AG20443 (cell line): ENCODE results near the gene HNF1A.

Experiments
- DNase-seq: peaks from one replicate; pipeline ENCODE4 v3.0.0; 2012; ENCODE audit warnings: low spot score, mixed read lengths

Gene HNF1A

DNA sequence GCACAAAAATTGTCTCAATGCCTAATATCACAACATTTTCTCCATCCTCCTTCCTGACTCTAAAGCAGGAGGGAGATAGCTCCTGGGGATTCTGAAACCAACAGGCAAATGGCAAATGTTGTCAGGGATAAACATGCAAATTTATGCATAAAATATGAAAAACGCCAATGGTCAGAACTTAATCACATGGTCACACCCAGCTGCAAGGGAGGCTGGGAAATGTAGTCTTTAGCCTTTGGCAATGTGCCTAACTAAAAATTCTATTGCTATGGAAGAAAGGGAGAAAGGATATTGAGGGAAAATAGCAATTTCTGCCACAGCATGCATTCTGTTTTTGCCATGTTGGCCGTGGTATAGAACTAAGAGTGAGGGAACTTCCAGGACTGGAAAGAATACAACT is 72.4 kb downstream of the HNF1A start:
- DNase-seq = no peak
